Measurements from ENCODE around the gene SGTA. TPM values are rescaled to one million over a fixed set of nuclear protein-coding genes. Genes with fewer than 3 reads are reported as not detected.

Gene SGTA
- total and polyA plus RNA-seq, 2 of the 13 experiments (the other 11 are each of a cell fraction or from before 2014, with no cell fraction given) = 43.9 to 47.4 TPM

DNA sequence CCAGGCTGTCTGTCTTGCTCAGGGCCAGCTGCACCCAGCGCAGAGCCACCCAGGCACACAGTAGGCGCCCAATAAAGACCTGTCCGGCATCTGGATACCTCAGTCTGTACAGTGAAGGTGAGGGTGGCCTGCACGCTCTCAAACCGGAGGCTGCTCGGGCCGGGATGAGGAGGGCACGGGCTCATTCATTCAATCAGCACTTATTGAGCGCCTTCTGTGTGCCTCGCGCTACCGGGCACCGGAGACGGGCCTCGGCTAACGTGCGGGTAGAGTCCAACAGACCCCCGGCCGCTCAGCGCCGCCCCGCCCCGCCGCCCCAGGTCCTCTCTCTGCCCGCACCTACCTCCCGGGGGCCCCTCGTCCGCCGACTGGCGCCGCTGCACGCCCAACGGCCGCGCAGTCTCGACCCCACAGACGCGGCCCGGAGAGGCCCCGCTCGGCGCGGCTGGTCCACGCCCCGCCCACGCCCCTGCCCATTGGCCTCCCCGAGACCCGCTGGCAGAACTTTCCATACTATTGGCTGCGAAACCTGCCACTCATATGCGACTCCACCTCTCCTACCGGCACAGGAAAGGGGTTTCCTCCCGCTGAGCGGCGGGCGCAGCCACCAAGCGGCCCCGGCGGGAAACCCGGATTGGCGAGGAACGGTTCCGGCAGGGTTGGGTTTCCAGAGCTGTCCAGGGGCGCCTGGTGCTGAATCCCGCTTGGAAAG lies 43.3 kb downstream of the SGTA start, which contains the start of gene SLC39A3 (continued):
- TF ChIP-seq, protein P1, sequence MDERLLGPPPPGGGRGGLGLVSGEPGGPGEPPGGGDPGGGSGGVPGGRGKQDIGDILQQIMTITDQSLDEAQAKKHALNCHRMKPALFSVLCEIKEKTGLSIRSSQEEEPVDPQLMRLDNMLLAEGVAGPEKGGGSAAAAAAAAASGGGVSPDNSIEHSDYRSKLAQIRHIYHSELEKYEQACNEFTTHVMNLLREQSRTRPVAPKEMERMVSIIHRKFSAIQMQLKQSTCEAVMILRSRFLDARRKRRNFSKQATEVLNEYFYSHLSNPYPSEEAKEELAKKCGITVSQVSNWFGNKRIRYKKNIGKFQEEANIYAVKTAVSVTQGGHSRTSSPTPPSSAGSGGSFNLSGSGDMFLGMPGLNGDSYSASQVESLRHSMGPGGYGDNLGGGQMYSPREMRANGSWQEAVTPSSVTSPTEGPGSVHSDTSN (CRISPR knock-in tag; IDR thresholded peaks at IDR 0.05) = peak; percentile 95
- TF ChIP-seq, protein P2, sequence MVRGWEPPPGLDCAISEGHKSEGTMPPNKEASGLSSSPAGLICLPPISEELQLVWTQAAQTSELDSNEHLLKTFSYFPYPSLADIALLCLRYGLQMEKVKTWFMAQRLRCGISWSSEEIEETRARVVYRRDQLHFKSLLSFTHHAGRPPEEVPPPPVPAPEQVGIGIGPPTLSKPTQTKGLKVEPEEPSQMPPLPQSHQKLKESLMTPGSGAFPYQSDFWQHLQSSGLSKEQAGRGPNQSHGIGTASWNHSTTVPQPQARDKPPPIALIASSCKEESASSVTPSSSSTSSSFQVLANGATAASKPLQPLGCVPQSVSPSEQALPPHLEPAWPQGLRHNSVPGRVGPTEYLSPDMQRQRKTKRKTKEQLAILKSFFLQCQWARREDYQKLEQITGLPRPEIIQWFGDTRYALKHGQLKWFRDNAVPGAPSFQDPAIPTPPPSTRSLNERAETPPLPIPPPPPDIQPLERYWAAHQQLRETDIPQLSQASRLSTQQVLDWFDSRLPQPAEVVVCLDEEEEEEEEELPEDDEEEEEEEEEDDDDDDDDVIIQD (CRISPR knock-in tag; IDR thresholded peaks at IDR 0.05; ENCODE audit: low read depth) = peak; percentile 82; the same call in 1 of the 2 replicates
- TF ChIP-seq, protein P3, sequence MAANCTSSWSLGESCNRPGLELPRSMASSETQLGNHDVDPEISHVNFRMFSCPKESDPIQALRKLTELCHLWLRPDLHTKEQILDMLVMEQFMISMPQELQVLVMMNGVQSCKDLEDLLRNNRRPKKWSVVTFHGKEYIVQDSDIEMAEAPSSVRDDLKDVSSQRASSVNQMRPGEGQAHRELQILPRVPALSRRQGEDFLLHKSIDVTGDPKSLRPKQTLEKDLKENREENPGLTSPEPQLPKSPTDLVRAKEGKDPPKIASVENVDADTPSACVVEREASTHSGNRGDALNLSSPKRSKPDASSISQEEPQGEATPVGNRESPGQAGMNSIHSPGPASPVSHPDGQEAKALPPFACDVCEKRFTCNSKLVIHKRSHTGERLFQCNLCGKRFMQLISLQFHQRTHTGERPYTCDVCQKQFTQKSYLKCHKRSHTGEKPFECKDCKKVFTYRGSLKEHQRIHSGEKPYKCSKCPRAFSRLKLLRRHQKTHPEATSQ (CRISPR knock-in tag; IDR thresholded peaks at IDR 0.05; ENCODE audit: borderline replicate concordance) = peak; percentile 97
- TF ChIP-seq BCL6 (CRISPR knock-in tag; IDR thresholded peaks at IDR 0.05) (peak; percentile 73), ZNF3 (CRISPR knock-in tag; IDR thresholded peaks at IDR 0.05) (peak; percentile 81; the same call in 1 of the 2 replicates), EZH2 (conservative IDR thresholded peaks at IDR 0.05; ENCODE audit: low read depth, low read length) (no peak), STAG1 (CRISPR knock-in tag; IDR thresholded peaks at IDR 0.05) (peak; percentile 28; the same call in 1 of the 2 replicates), CAMTA2 (CRISPR knock-in tag; IDR thresholded peaks at IDR 0.05; ENCODE audit: borderline replicate concordance) (peak; percentile 87; the same call in 1 of the 2 replicates), CEBPB (IDR thresholded peaks at IDR 0.05; ENCODE audit: borderline replicate concordance, low read depth, low read length) (no peak), ZKSCAN5 (CRISPR knock-in tag; IDR thresholded peaks at IDR 0.05) (0 out of 2 replicates have a peak, but pooled peaks have one; percentile 36), ZSCAN31 (CRISPR knock-in tag; IDR thresholded peaks at IDR 0.05; ENCODE audit: low read depth) (peak; percentile 81; the same call in 1 of the 2 replicates), ZNF776 (CRISPR knock-in tag; IDR thresholded peaks at IDR 0.05) (peak; percentile 51; the same call in 1 of the 2 replicates), CEBPG (CRISPR knock-in tag; IDR thresholded peaks at IDR 0.05) (peak; percentile 36; the same call in 1 of the 2 replicates), ZNF30 (CRISPR knock-in tag; IDR thresholded peaks at IDR 0.05) (peak; percentile 97), ZNF768 (CRISPR knock-in tag; IDR thresholded peaks at IDR 0.05) (peak; percentile 89; the same call in 1 of the 2 replicates), ZNF598 (CRISPR knock-in tag; IDR thresholded peaks at IDR 0.05; ENCODE audit: borderline replicate concordance) (peak; percentile 92; the same call in 1 of the 2 replicates), SMAD1 (CRISPR knock-in tag; IDR thresholded peaks at IDR 0.05; ENCODE audit: borderline replicate concordance, low read depth) (no peak), IRF2 (CRISPR knock-in tag; IDR thresholded peaks at IDR 0.05) (peak; percentile 94), TEAD3 (CRISPR knock-in tag; optimal IDR thresholded peaks at IDR 0.05; ENCODE audit: borderline replicate concordance) (peak; percentile 83), ESRRA (CRISPR knock-in tag; IDR thresholded peaks at IDR 0.05; ENCODE audit: low read depth) (peak; percentile 90)
- TF ChIP-seq, protein P4, sequence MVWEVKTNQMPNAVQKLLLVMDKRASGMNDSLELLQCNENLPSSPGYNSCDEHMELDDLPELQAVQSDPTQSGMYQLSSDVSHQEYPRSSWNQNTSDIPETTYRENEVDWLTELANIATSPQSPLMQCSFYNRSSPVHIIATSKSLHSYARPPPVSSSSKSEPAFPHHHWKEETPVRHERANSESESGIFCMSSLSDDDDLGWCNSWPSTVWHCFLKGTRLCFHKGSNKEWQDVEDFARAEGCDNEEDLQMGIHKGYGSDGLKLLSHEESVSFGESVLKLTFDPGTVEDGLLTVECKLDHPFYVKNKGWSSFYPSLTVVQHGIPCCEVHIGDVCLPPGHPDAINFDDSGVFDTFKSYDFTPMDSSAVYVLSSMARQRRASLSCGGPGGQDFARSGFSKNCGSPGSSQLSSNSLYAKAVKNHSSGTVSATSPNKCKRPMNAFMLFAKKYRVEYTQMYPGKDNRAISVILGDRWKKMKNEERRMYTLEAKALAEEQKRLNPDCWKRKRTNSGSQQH (CRISPR knock-in tag; IDR thresholded peaks at IDR 0.05; ENCODE audit: low read depth) = peak; percentile 99
- TF ChIP-seq, protein P5, sequence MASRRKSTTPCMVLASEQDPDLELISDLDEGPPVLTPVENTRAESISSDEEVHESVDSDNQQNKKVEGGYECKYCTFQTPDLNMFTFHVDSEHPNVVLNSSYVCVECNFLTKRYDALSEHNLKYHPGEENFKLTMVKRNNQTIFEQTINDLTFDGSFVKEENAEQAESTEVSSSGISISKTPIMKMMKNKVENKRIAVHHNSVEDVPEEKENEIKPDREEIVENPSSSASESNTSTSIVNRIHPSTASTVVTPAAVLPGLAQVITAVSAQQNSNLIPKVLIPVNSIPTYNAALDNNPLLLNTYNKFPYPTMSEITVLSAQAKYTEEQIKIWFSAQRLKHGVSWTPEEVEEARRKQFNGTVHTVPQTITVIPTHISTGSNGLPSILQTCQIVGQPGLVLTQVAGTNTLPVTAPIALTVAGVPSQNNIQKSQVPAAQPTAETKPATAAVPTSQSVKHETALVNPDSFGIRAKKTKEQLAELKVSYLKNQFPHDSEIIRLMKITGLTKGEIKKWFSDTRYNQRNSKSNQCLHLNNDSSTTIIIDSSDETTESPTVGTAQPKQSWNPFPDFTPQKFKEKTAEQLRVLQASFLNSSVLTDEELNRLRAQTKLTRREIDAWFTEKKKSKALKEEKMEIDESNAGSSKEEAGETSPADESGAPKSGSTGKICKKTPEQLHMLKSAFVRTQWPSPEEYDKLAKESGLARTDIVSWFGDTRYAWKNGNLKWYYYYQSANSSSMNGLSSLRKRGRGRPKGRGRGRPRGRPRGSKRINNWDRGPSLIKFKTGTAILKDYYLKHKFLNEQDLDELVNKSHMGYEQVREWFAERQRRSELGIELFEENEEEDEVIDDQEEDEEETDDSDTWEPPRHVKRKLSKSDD (CRISPR knock-in tag; IDR thresholded peaks at IDR 0.05; ENCODE audit: low read depth) = no peak

Data from HepG2 (cell line).